Duodenal mucosa (tissue), 2 donors: ENCODE results near the gene PCED1A.

Source experiments
- H3K27ac ChIP-seq: one replicate; pipeline ENCODE4 v1.7.0; 2013; ENCODE audit warnings: low read depth, low read length
- H3K27me3 ChIP-seq, 2 donors: one replicate each; pipeline ENCODE4 v1.7.0; 2013; ENCODE audit warnings: low read length in 2 of 2, control low read depth in 1 of 2; ENCODE audit not compliant: insufficient read depth in 2 of 2, control insufficient read depth in 1 of 2
- H3K36me3 ChIP-seq, 2 donors: one replicate each; pipeline ENCODE4 v1.7.0; 2013; ENCODE audit warnings: low read length in 2 of 2, control low read depth in 1 of 2; ENCODE audit not compliant: insufficient read depth in 2 of 2, control insufficient read depth in 1 of 2
- H3K4me1 ChIP-seq, 2 donors: one replicate each; pipeline ENCODE4 v1.7.0; 2013; ENCODE audit warnings: low read length in 2 of 2, control low read depth in 1 of 2; ENCODE audit not compliant: insufficient read depth in 2 of 2, control insufficient read depth in 1 of 2
- H3K4me3 ChIP-seq, 2 donors: one replicate each; pipeline ENCODE4 v1.7.0; 2013; ENCODE audit warnings: low read length in 2 of 2, low read depth in 1 of 2
- H3K9ac ChIP-seq, 2 donors: one replicate each; pipeline ENCODE4 v1.7.0; 2013; ENCODE audit warnings: low read length in 2 of 2, low read depth in 1 of 2
- H3K9me3 ChIP-seq, 2 donors: one replicate each; pipeline ENCODE4 v1.7.0; 2013; ENCODE audit warnings: low read length in 2 of 2, control low read depth in 1 of 2; ENCODE audit not compliant: control insufficient read depth in 1 of 2

PCED1A gene

DNA sequence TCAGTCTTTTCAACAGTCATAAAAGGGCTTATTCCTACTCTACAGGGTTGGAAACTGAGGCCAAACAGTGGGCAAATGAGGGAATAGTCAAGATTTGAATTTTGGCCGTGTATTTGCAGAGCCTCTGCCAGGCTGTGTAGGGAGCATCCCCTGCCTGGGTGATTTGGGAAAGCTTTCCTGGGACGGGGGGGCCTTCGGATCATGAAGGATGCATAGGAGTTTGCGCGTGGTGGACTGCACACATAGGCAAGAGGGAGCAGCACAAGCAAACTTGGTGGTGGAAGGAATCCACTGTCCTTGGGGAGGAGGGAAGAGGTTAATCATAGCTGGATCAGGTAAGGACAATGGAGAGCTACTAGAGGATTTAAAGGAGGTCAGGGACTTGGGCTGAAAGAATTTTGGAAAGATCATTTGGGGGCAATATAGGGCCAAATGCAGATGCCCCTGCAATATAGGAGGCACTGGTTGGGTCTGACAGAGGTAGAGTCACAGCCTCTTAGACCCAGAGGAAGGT is 35.3 kb upstream of the PCED1A start:
- H3K27ac ChIP-seq = no peak overlapping the region
- no peak overlapping the region for H3K9ac ChIP-seq
- peaks cover 30 to 36% of the 10 kb centered on the region in 2 donors for H3K4me1 ChIP-seq
- no peaks in the 10 kb centered on the region for H3K36me3 ChIP-seq
- no peaks in the 10 kb centered on the region for H3K9me3 ChIP-seq
- H3K27me3 ChIP-seq = peaks cover 4 to 6% of the 10 kb centered on the region in 2 donors
- H3K4me3 ChIP-seq = no peak overlapping the region

DNA sequence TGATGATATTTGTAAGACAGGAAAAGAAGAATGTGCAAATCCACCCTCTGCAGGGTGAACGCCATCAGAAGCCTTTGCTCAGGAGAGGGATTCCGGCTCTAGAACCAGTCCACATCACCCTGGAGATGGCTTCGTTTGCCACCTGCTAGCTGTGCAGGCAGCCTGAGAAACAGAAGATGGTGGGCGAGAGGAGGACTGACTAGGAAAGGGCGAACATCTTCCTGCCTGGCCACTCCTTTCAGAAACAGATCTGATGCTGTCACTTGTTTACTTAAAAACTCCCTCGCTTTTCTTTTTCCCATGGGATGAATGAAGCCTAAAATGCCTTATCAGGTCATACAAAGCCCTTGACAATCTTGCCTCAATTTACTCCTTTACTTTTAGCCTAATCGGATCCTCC is 34.0 kb upstream of the PCED1A start:
- Histone ChIP-seq H3K9ac (peak overlapping the region; percentile 49 to 71), H3K4me3 (peak overlapping the region; percentile 74 to 77), H3K27me3 (peaks cover 4 to 6% of the 10 kb centered on the region in 2 donors), H3K4me1 (peaks cover 30 to 36% of the 10 kb centered on the region in 2 donors), H3K9me3 (no peaks in the 10 kb centered on the region), H3K36me3 (no peaks in the 10 kb centered on the region), H3K27ac (no peak overlapping the region)

DNA sequence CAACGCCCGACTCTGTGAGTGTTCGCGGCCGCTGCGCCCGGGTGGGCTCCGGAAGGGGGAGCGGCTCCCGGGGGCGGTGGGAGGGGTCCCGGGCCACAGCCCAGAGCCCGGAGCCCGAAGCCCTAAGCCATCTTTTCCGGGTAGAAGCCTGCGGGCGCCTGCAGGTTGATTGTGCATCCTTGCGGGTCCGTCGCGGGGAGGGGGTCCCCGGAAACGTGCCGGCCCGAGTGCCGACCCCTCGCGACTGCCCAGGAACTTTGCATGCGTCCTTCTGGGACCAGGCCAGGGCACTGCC is 33.2 kb upstream of the PCED1A start:
- Histone ChIP-seq H3K4me1 (peaks cover 24 to 36% of the 10 kb centered on the region in 2 donors), H3K27me3 (peaks cover 4 to 6% of the 10 kb centered on the region in 2 donors), H3K9me3 (no peaks in the 10 kb centered on the region), H3K4me3 (peak overlapping the region; percentile 74 to 77), H3K27ac (peak overlapping the region; percentile 30), H3K9ac (peak overlapping the region; percentile 49 to 71), H3K36me3 (no peaks in the 10 kb centered on the region)

DNA sequence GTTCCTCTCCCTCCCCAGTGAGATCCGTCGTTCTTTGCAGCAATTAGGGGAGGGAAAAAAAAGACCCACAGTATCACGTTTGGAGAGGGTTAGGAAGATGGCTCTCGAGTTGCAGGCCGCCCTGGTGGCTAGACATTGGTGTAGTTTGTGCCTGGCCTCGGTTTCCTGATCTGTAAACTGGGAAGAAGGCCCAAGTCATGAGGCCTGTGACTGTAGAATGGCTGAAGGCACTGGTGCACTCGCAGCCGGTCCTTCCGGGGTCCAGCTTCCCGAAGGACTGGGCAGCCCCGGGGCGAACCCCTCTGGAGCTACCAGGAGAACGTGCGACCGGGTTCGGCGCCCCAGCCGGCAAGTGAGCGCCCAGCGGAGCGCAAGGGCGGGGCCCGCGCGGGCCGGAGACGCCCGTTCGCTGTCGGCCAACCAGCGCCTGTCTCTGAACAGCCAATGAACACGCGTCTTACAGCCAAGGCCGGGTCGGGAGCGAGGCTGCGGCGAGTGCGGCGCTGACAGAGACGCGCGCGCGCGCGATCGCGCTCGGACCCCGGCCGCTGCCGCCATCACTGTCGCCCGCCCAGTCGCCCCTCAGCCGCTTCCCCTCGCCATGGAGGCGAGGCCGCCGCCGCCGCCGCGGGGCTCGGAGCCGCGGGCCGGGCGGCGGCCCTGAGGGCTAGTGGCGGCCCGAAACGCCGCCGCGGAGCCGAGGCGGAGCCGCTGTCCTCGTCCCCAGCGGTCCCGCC is 32.7 kb upstream of the PCED1A start, which contains the start of gene PTPRA:
Gene PTPRA, plus strand, starts transcription at position 472 of the 737 bp plus-strand sequence. CDS start 90,797 bp downstream, outside the sequence.
- Histone ChIP-seq H3K9me3 (no peaks in the 10 kb centered on the region), H3K4me3 (peak within 1 kb of the TSS; percentile 74 to 77), H3K27ac (peak within 1 kb of the TSS; percentile 30), H3K36me3 (no peaks in the 10 kb centered on the region), H3K27me3 (peaks cover 4 to 6% of the 10 kb centered on the region in 2 donors), H3K9ac (peak within 1 kb of the TSS; percentile 49 to 71), H3K4me1 (peaks cover 24 to 36% of the 10 kb centered on the region in 2 donors)

DNA sequence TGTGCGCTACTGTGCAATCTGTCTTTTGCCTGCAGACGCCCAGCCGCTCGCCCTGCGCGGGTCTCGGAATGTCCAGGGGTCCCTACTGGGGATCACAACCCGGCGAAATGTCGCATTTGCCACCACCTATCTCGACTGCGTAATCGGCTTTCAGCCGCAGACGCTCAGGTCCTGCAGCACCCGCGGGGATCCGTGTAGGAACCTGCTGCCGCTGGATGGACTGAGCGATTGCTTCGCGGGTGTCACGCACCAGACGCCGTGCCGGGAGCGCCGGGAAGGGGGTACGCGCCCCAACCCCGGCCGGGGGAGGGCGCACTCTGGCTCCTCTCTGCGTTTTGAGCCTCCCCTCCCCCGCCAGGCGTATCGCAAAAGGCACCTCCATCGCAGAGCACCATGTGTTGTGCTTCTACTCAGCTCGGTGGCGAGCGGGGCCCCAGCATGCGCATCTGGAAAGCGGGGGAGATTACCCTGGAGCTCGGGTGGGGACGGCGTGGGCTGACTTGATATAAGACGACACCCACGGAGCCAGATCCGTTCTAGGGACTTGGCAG is 32.1 kb upstream of the PCED1A start:
- no peaks in the 10 kb centered on the region for H3K36me3 ChIP-seq
- no peak overlapping the region for H3K27ac ChIP-seq
- no peaks in the 10 kb centered on the region for H3K9me3 ChIP-seq
- peak overlapping the region; percentile 45 to 60 for H3K9ac ChIP-seq
- H3K4me3 ChIP-seq = peak overlapping the region; percentile 74 to 77
- peaks cover 4 to 6% of the 10 kb centered on the region in 2 donors for H3K27me3 ChIP-seq
- H3K4me1 ChIP-seq = peaks cover 26 to 36% of the 10 kb centered on the region in 2 donors

DNA sequence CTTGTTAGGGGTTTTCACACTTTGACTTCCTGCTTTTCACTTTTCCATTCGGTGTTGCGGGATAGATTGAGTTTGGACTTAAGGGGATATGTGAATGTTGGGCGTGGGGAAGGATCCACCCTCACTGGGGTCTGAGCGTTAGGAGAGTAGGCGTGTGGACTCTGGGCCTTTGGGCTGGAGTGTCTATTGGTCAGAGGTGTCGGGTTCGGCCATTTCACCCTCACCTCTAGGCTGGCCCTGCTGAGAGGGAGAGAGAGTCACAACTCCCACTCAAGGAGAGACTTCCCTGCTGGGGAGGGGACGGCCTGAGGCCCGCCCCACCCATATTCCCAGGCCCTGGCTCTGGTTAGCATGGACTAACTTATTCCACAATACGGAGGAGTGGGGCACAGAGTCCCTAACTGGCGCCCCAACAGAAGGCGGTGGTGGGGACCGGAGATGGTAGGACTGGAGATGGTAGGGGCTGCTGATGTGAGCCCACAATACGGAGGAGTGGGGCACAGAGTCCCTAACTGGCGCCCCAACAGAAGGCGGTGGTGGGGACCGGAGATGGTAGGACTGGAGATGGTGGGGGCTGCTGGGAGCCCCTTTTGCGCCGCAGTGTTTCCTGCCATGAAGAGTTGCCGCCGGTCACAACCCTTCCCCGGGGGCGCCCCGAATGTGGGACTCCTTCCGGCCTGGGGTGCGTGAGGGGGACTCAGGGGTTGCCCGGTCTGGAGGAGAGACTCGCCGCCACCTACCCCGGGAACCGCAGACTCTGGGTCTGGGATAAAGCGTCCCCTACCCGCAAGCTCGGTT is 31.4 kb upstream of the PCED1A start:
- peaks cover 28 to 36% of the 10 kb centered on the region in 2 donors for H3K4me1 ChIP-seq
- H3K27ac ChIP-seq = no peak overlapping the region
- peak overlapping the region; percentile 74 to 77 for H3K4me3 ChIP-seq
- H3K9ac ChIP-seq = peak overlapping the region in 1 of 2 donors; percentile 45
- no peaks in the 10 kb centered on the region for H3K9me3 ChIP-seq
- peaks cover 4 to 6% of the 10 kb centered on the region in 2 donors for H3K27me3 ChIP-seq
- H3K36me3 ChIP-seq = no peaks in the 10 kb centered on the region

DNA sequence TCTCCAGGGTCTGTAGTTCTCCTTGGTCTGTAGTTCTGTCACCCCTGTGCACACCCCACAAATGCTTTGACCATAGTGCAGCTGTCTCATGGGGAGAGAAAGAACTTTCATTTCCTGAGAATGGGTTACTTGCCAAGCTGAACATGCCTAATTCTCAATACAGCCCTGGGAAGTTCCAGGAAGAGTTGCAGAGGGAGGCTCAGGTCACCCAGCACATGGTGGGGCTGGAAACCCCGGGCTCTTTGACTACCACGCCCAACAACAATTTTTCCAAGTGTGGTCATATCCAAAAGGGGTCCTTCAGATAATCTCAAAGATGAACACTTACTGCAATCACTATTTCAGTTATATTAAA is 30.6 kb upstream of the PCED1A start:
- H3K9ac ChIP-seq = no peak overlapping the region
- peaks cover 26 to 36% of the 10 kb centered on the region in 2 donors for H3K4me1 ChIP-seq
- no peak overlapping the region for H3K4me3 ChIP-seq
- H3K27ac ChIP-seq = no peak overlapping the region
- no peaks in the 10 kb centered on the region for H3K9me3 ChIP-seq
- H3K36me3 ChIP-seq = peaks cover 4 to 7% of the 10 kb centered on the region in 2 donors
- peaks cover 4 to 6% of the 10 kb centered on the region in 2 donors for H3K27me3 ChIP-seq

DNA sequence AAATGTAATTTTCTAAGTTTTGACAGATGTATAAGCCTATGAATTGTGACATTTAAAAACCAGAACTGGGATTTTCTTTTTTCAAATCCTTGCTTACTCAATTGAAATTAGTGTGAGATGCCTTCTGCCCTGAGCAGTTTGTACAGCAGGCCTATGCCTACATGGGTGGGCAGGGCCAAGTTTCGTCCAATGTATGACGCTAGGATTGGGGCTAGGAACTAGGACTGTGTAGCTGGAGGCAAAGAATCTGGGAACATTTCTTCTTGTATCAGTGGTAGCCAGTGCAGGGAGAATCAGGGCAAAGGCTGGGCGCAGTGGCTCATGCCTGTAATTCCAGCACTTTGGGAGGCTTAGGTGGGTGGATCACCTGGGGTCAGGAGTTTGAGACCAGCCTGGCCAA is 28.9 kb upstream of the PCED1A start:
- H3K4me3 ChIP-seq = no peak overlapping the region
- peaks cover 14 to 21% of the 10 kb centered on the region in 2 donors for H3K36me3 ChIP-seq
- H3K27me3 ChIP-seq = peaks cover 4 to 6% of the 10 kb centered on the region in 2 donors
- H3K27ac ChIP-seq = no peak overlapping the region
- no peaks in the 10 kb centered on the region for H3K9me3 ChIP-seq
- no peak overlapping the region for H3K9ac ChIP-seq
- peaks cover 9 to 21% of the 10 kb centered on the region in 2 donors for H3K4me1 ChIP-seq

DNA sequence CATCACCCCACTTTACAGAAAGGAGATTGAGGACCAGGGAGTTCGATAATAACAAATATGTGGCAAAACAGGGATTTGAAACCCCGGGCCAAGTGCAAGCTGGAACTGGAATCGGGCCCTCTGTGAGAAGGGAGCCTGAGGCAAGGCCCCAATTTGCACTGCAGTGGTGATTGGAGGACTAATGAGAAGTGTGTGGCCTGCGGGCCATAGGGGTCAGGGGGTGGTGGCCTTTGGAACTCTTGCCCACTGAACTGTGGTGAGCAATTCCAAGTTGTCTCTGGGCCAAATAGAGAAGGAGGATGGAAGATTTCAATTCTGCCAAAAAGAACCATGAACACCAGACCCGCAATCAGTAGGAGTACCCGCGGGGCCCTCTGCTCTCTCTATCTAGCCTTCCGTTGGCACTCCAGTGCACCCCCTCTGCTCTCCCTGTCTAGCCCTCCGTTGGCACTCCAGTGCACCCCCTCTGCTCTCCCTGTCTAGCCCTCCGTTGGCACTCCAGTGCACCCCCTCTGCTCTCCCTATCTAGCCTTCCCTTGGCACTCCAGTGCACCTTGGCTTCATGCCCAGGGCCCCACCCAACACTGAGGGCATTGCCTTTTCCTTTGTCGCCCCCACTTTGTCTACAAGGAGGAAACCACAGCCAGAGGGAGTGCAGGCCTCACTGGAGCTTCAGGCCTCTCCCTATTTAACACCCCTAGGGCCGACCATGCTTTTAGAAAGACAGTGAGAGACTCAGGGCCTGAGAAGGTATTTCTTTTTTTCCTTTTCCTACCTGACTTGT is 26.8 kb upstream of the PCED1A start:
- no peaks in the 10 kb centered on the region for H3K9me3 ChIP-seq
- H3K4me3 ChIP-seq = no peak overlapping the region
- no peak overlapping the region for H3K9ac ChIP-seq
- peaks cover 4 to 6% of the 10 kb centered on the region in 2 donors for H3K27me3 ChIP-seq
- peaks cover 14 to 35% of the 10 kb centered on the region in 2 donors for H3K36me3 ChIP-seq
- peaks cover 8% of the 10 kb centered on the region in 2 donors for H3K4me1 ChIP-seq
- H3K27ac ChIP-seq = no peak overlapping the region
